Panc1 (cell line): ENCODE measurements around the gene RAB4B.

Experiments
- POLR2AphosphoS5 ChIP-seq: IDR thresholded peaks from 2 replicates; pipeline ENCODE4 v1.6.1; 2012; ENCODE audit warnings: mild to moderate bottlenecking, low read depth, low read length, moderate library complexity
- SIN3A ChIP-seq: IDR thresholded peaks from 2 replicates; pipeline ENCODE4 v1.6.1; 2012; ENCODE audit warnings: low read depth, mild to moderate bottlenecking, low read length, moderate library complexity, borderline replicate concordance; ENCODE audit not compliant: insufficient read depth
- TF ChIP-seq, protein P1 (sequence below): fragments of 450-650 bp; IDR thresholded peaks from 2 replicates; pipeline ENCODE4 v1.5.1; 2017; ENCODE audit warnings: mild to moderate bottlenecking
- TF ChIP-seq, protein P2 (sequence below), 2 experiments: IDR thresholded peaks; 2 replicates each; pipeline ENCODE4 v1.6.1; 2011 to 2012; ENCODE audit warnings: low read depth in 2 of 2, control low read depth in 1 of 2, low read length in 1 of 2, mild to moderate bottlenecking in 1 of 2, moderate library complexity in 1 of 2; ENCODE audit not compliant: insufficient read depth in 1 of 2

DNA sequence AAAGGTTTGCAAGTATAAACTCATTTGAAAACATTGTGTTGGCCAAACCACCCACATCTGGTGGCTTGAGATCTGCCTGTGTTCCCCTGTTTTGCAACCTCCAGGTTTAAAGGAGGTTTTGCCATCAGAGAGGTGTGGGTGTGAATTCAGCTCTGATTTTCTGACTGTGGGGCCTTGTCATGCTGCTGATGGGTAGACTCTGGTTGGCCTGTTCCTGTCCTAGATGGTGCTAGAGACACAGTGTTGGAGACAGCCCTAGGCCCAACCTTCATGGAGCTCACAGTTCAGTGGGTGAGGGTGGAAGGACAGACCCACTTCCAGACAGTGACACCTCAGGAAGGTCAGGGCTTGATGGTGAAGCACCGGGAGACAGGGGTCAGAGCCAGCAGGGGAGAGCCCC lies 7.5 kb downstream of the RAB4B start:
- TF ChIP-seq, protein P1, sequence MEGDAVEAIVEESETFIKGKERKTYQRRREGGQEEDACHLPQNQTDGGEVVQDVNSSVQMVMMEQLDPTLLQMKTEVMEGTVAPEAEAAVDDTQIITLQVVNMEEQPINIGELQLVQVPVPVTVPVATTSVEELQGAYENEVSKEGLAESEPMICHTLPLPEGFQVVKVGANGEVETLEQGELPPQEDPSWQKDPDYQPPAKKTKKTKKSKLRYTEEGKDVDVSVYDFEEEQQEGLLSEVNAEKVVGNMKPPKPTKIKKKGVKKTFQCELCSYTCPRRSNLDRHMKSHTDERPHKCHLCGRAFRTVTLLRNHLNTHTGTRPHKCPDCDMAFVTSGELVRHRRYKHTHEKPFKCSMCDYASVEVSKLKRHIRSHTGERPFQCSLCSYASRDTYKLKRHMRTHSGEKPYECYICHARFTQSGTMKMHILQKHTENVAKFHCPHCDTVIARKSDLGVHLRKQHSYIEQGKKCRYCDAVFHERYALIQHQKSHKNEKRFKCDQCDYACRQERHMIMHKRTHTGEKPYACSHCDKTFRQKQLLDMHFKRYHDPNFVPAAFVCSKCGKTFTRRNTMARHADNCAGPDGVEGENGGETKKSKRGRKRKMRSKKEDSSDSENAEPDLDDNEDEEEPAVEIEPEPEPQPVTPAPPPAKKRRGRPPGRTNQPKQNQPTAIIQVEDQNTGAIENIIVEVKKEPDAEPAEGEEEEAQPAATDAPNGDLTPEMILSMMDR, result no peak
- TF ChIP-seq POLR2AphosphoS5, result no peak
- TF ChIP-seq SIN3A, result no peak
- TF ChIP-seq, protein P2, sequence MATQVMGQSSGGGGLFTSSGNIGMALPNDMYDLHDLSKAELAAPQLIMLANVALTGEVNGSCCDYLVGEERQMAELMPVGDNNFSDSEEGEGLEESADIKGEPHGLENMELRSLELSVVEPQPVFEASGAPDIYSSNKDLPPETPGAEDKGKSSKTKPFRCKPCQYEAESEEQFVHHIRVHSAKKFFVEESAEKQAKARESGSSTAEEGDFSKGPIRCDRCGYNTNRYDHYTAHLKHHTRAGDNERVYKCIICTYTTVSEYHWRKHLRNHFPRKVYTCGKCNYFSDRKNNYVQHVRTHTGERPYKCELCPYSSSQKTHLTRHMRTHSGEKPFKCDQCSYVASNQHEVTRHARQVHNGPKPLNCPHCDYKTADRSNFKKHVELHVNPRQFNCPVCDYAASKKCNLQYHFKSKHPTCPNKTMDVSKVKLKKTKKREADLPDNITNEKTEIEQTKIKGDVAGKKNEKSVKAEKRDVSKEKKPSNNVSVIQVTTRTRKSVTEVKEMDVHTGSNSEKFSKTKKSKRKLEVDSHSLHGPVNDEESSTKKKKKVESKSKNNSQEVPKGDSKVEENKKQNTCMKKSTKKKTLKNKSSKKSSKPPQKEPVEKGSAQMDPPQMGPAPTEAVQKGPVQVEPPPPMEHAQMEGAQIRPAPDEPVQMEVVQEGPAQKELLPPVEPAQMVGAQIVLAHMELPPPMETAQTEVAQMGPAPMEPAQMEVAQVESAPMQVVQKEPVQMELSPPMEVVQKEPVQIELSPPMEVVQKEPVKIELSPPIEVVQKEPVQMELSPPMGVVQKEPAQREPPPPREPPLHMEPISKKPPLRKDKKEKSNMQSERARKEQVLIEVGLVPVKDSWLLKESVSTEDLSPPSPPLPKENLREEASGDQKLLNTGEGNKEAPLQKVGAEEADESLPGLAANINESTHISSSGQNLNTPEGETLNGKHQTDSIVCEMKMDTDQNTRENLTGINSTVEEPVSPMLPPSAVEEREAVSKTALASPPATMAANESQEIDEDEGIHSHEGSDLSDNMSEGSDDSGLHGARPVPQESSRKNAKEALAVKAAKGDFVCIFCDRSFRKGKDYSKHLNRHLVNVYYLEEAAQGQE (IDR thresholded peaks at IDR 0.05; ENCODE audit: insufficient read depth in 1 of 2, low read depth in 2 of 2, low read length in 1 of 2), result no peak
